Naive thymus-derived CD4-positive, alpha-beta T cell (primary cell): ENCODE results near the gene KIAA0232. TPM values are rescaled to one million over a fixed set of nuclear protein-coding genes. Genes with fewer than 3 reads are reported as not detected.
A peak's percentile ranks its signal among the peaks of the same experiment; 100 is the strongest.

Source experiments
- ATAC-seq: fragments of 150-1000 bp; cut with Tn5 transposase; 2 replicates; pipeline ENCODE4 v1.10.0; 2021; ENCODE audit warnings: mild to moderate bottlenecking, moderate library complexity
- CTCF ChIA-PET: fragments of 350-600 bp; sonication (Branson Sonifier 250); formaldehyde crosslinking; loops from one replicate; lab custom pipeline; 2021; ENCODE audit warnings: antibody characterized with exemption; lab: Charles Lee
- POLR2A ChIA-PET: fragments of 350-600 bp; sonication (Branson Sonifier 250); formaldehyde crosslinking; loops from one replicate; lab custom pipeline; 2021; ENCODE audit warnings: antibody characterized with exemption, inconsistent platforms; lab: Charles Lee
- DNase-seq, 9 donors: peaks; one replicate each; pipeline versions ENCODE4 v3.0.0 to v3.0.0-alpha.2; 2020 to 2022; ENCODE audit warnings: mixed read lengths in 1 of 9
- H3K27ac ChIP-seq: one replicate; pipeline ENCODE4 v1.7.0; 2013; ENCODE audit warnings: mild to moderate bottlenecking, low read depth, low read length, moderate library complexity
- H3K27me3 ChIP-seq, 2 donors: one replicate each; pipeline ENCODE4 v1.7.0; 2013; ENCODE audit warnings: low read length in 2 of 2, mild to moderate bottlenecking in 2 of 2, moderate library complexity in 2 of 2; ENCODE audit not compliant: control insufficient read depth in 2 of 2, insufficient read depth in 2 of 2
- H3K36me3 ChIP-seq, 3 experiments: 1 replicate in 2 of 3; 2 replicates in 1 of 3; pipeline ENCODE4 v1.7.0; 2013; ENCODE audit warnings: low read length in 3 of 3, mild to moderate bottlenecking in 3 of 3, moderate library complexity in 1 of 3; ENCODE audit not compliant: insufficient read depth in 3 of 3, control insufficient read depth in 2 of 3
- H3K4me1 ChIP-seq, 2 donors: one replicate each; pipeline ENCODE4 v1.7.0; 2013; ENCODE audit warnings: low read length in 2 of 2, mild to moderate bottlenecking in 2 of 2, moderate library complexity in 1 of 2; ENCODE audit not compliant: control insufficient read depth in 2 of 2, insufficient read depth in 2 of 2
- H3K4me3 ChIP-seq: 2 replicates; pipeline ENCODE4 v1.7.0; 2013; ENCODE audit warnings: mild to moderate bottlenecking, low read length
- H3K9me3 ChIP-seq, 3 experiments: 1 replicate in 2 of 3; 2 replicates in 1 of 3; pipeline ENCODE4 v1.7.0; 2013; ENCODE audit warnings: low read length in 3 of 3; ENCODE audit not compliant: control insufficient read depth in 2 of 3
- H3K27ac Mint-ChIP-seq, 9 donors: one replicate each; pipeline ENCODE4 v1.8.0; 2020 to 2022; ENCODE audit warnings: mixed read lengths in 9 of 9, mild to moderate bottlenecking in 8 of 9, moderate library complexity in 5 of 9, inconsistent platforms in 2 of 9
- H3K27me3 Mint-ChIP-seq, 5 donors: one replicate each; pipeline ENCODE4 v1.8.0; 2021 to 2022; ENCODE audit warnings: mixed read lengths in 5 of 5, mild to moderate bottlenecking in 1 of 5
- H3K36me3 Mint-ChIP-seq, 5 donors: one replicate each; pipeline ENCODE4 v1.8.0; 2020 to 2022; ENCODE audit warnings: mixed read lengths in 5 of 5, mild to moderate bottlenecking in 3 of 5, inconsistent platforms in 1 of 5
- H3K4me1 Mint-ChIP-seq, 7 donors: one replicate each; pipeline ENCODE4 v1.8.0; 2020 to 2022; ENCODE audit warnings: mixed read lengths in 7 of 7, mild to moderate bottlenecking in 3 of 7, inconsistent platforms in 1 of 7
- H3K4me3 Mint-ChIP-seq, 10 donors: one replicate each; pipeline ENCODE4 v1.8.0; 2020 to 2022; ENCODE audit warnings: mild to moderate bottlenecking in 10 of 10, mixed read lengths in 10 of 10, moderate library complexity in 6 of 10, inconsistent platforms in 2 of 10
- H3K9me3 Mint-ChIP-seq, 11 donors: one replicate each; pipeline ENCODE4 v1.8.0; 2020 to 2022; ENCODE audit warnings: mixed read lengths in 11 of 11, mild to moderate bottlenecking in 4 of 11, inconsistent platforms in 1 of 11, moderate library complexity in 1 of 11
- intact Hi-C, 2 donors: fragments of 100-400 bp; cut with micrococcal nuclease; formaldehyde crosslinking; loops; one replicate each; pipeline ENCODE4 v1.15.1; 2023
- polyA plus RNA-seq, 2 donors: library from polyadenylated mRNA; unstranded; fragments of 300-500 nt; fragmentation: Illumina TruSeq; gene quantifications; one replicate each; pipeline ENCODE4 v1.2.3, GENCODE V29; 2021
- total RNA-seq, 6 experiments: library from RNA in 5 of 6; stranded (reverse) in 5 of 6; gene quantifications; 1 replicate in 5 of 6; 2 replicates in 1 of 6; pipeline ENCODE4 v1.2.3 and lab custom pipeline; 2021 to 2026

KIAA0232 gene
- total and polyA plus RNA-seq, 7 experiments from 2014 or later: 12.0 to 24.2 (median 17.2) TPM

DNA sequence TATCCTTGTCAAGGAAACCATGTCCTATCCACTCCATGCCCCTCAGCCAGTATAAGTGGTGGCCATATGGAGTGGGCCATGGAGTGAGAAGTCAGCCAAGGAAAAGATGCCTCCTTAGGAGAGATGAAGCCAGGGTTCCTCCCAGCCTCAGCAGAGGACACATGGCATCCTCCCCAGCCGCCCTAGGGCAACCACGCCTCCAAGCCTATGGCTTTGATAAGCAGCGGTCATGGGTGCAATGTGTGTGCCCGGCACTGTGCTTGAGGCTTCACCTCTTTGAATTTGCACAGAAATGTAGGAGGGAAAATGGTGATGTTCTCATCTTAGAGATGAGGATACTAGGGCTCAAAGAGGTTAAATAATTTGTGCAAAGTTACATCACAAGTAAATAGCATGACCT, 92.5 kb downstream of the KIAA0232 start:
- Histone ChIP-seq H3K27me3 (no peaks in the 10 kb centered on the region), H3K27ac (no peak overlapping the region), H3K4me1 (no peaks in the 10 kb centered on the region), H3K9me3 (no peaks in the 10 kb centered on the region), H3K4me3 (no peak overlapping the region), H3K36me3 (peaks cover 0 to 68% (median 6%) of the 10 kb centered on the region in 3 experiments)
- intact Hi-C loops: loop anchor here (1.0 to 5.0 kb wide), 11 partner anchors 92 to 623 kb away; partner anchors contain the start of genes BLOC1S4 (in 1 of the 2), KIAA0232 (in 1 of the 2) and MAN2B2 (in 1 of the 2)
- POLR2A ChIA-PET: interaction anchor here (0.6 to 3.1 kb wide), 3 partner anchors 43 to 203 kb away, joined by 3 to 24 read pairs (median 4); no protein-coding TSS in a partner anchor
- Mint-ChIP-seq H3K4me1 (peaks cover 0 to 20% (median 6%) of the 10 kb centered on the region in 7 donors), H3K36me3 (peaks cover 11 to 35% (median 18%) of the 10 kb centered on the region in 5 donors), H3K27me3 (no peaks in the 10 kb centered on the region), H3K27ac (no peak overlapping the region), H3K9me3 (no peaks in the 10 kb centered on the region), H3K4me3 (no peak overlapping the region)
- DNase-seq (no peak), ATAC-seq (no peak)
- CTCF ChIA-PET: interaction anchor here (0.5 to 5.6 kb wide), 7 partner anchors 11 to 233 kb away, joined by 3 to 156 read pairs (median 4); partner anchors contain the start of gene BLOC1S4

DNA sequence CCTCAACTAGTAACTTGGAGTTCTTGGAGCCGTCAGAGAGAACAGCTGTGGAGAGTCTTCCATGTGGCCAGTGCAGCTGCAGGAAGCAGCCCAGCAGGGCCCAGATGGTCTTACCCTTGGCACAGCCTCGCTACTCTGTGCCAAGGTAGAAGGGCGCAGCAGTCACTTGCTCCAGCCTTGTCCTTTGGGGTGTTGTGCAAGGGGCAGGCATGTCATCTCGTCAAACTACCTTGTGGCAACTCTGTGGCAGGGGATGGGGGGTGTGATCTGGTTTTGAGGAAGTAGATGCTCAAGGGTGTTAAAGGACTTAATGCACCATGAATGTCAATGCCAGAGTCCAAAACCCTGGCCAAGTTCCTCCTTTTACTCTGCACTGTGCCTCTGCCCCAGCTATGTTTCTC, 92.9 kb downstream of the KIAA0232 start:
- H3K4me1 Mint-ChIP-seq: peaks cover 0 to 20% (median 6%) of the 10 kb centered on the region in 7 donors
- ATAC-seq (peak; percentile 86), DNase-seq (no peak)
- H3K36me3 ChIP-seq: peaks cover 0 to 72% (median 6%) of the 10 kb centered on the region in 3 experiments
- intact Hi-C loops: loop anchor here (2.0 kb wide), 4 partner anchors 93 to 301 kb away; partner anchors contain the start of genes KIAA0232 (in 1 of the 2) and MAN2B2 (in 1 of the 2)
- no peak overlapping the region for H3K4me3 Mint-ChIP-seq
- H3K27me3 Mint-ChIP-seq: no peaks in the 10 kb centered on the region
- no peak overlapping the region for H3K4me3 ChIP-seq
- ChIA-PET CTCF (interaction anchor here (0.5 to 5.6 kb wide), 5 partner anchors 10 to 201 kb away, joined by 3 to 156 read pairs (median 4); partner anchors contain the start of gene BLOC1S4), POLR2A (interaction anchor here (0.6 kb wide), 1 partner anchor 42 kb away, joined by 4 read pairs; no protein-coding TSS in a partner anchor)
- no peaks in the 10 kb centered on the region for H3K4me1 ChIP-seq
- H3K9me3 Mint-ChIP-seq: no peaks in the 10 kb centered on the region
- H3K27me3 ChIP-seq: no peaks in the 10 kb centered on the region
- H3K27ac ChIP-seq: no peak overlapping the region
- H3K36me3 Mint-ChIP-seq: peaks cover 12 to 37% (median 20%) of the 10 kb centered on the region in 5 donors
- no peak overlapping the region for H3K27ac Mint-ChIP-seq
- H3K9me3 ChIP-seq: no peaks in the 10 kb centered on the region

DNA sequence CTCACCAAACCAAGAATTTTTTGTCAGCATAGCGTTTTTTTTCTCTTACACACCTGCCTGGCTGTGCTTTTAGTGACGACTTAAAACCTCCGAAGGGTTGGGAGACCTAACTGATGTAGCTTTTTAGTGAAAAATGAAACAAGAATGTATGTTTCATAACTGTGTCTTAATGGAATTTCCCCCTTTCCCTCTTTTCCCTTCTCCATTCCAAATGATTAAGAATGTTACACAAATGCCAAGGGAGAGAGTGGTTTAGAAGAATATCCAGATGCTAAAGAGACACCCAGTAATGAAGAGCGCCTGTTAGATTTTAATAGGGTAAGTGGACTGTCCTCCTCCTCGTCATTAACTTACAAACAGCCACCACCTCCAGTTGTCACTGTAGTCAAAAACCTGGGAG, 93.9 kb downstream of the KIAA0232 start:
- no peaks in the 10 kb centered on the region for H3K9me3 Mint-ChIP-seq
- H3K4me3 Mint-ChIP-seq: no peak overlapping the region
- Histone ChIP-seq H3K27ac (no peak overlapping the region), H3K36me3 (peaks cover 0 to 82% (median 6%) of the 10 kb centered on the region in 3 experiments), H3K27me3 (no peaks in the 10 kb centered on the region), H3K4me3 (no peak overlapping the region), H3K4me1 (no peaks in the 10 kb centered on the region), H3K9me3 (no peaks in the 10 kb centered on the region)
- H3K4me1 Mint-ChIP-seq: peaks cover 0 to 20% (median 6%) of the 10 kb centered on the region in 7 donors
- H3K27me3 Mint-ChIP-seq: no peaks in the 10 kb centered on the region
- ATAC-seq (no peak), DNase-seq (no peak)
- intact Hi-C loops: no loop called here
- ChIA-PET POLR2A (interaction anchor here (0.8 kb wide), 1 partner anchor 15 kb away, joined by 3 read pairs; no protein-coding TSS in a partner anchor), CTCF (interaction anchor here (5.6 kb wide), 1 partner anchor 157 kb away, joined by 156 read pairs; the partner anchor contains the start of gene BLOC1S4)
- no peak overlapping the region for H3K27ac Mint-ChIP-seq
- H3K36me3 Mint-ChIP-seq: peaks cover 17 to 45% (median 26%) of the 10 kb centered on the region in 5 donors

- Histone ChIP-seq H3K9me3 (no peaks in the 10 kb centered on the region), H3K4me3 (no peak overlapping the region), H3K27me3 (no peaks in the 10 kb centered on the region), H3K27ac (no peak overlapping the region), H3K4me1 (no peaks in the 10 kb centered on the region), H3K36me3 (peaks cover 5 to 82% (median 10%) of the 10 kb centered on the region in 3 experiments)
- Mint-ChIP-seq H3K4me3 (no peak overlapping the region), H3K27ac (peak overlapping the region in 2 of 9 donors; percentile 23 to 27), H3K36me3 (peaks cover 17 to 47% (median 24%) of the 10 kb centered on the region in 5 donors), H3K27me3 (no peaks in the 10 kb centered on the region), H3K9me3 (no peaks in the 10 kb centered on the region), H3K4me1 (peaks cover 0 to 20% (median 6%) of the 10 kb centered on the region in 7 donors)
- intact Hi-C loops: no loop called here
- DNase-seq (no peak), ATAC-seq (no peak)
- CTCF ChIA-PET: interaction anchor here (5.6 kb wide), 1 partner anchor 158 kb away, joined by 156 read pairs; the partner anchor contains the start of gene BLOC1S4
- POLR2A ChIA-PET: interaction anchor here (0.8 kb wide), 1 partner anchor 15 kb away, joined by 3 read pairs; no protein-coding TSS in a partner anchor
Measured at GRCh38 chr4:6877067-6877466, 94.5 kb downstream of the KIAA0232 start.

DNA sequence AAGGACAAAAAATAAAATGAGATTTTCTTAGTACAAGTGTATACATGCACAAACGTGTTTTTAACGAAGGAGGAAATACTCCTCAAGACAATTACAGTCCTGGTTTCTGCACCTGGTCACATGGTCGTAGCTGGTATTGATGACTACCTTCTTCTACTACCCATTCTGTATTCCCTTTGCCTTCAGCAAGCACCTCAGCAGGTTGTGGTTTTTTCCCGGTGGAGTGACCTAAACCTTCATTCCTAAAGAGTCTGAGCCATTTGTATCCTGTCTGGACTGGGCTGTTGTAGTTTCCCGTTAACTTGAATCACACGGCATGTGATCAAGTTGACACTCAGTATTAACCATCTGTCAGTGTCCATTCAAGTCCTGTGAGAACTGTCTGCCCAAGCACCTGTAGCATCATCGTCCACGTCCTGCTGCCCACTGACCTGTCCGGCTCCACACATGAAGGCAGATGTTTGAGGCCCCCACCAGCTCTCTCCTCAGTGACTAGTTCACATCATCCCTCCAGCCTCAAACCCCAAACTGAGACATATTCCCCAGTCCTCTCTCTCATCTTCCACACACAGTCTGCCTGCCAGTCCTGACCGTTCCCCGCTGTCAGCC, 96.0 kb downstream of the KIAA0232 start:
- Histone ChIP-seq H3K4me3 (no peak overlapping the region), H3K36me3 (peaks cover 5 to 80% (median 10%) of the 10 kb centered on the region in 3 experiments), H3K27me3 (no peaks in the 10 kb centered on the region), H3K4me1 (no peaks in the 10 kb centered on the region), H3K27ac (no peak overlapping the region), H3K9me3 (no peaks in the 10 kb centered on the region)
- Mint-ChIP-seq H3K36me3 (peaks cover 17 to 41% (median 25%) of the 10 kb centered on the region in 5 donors), H3K27me3 (no peaks in the 10 kb centered on the region), H3K27ac (peak overlapping the region in 1 of 9 donors; percentile 46), H3K4me1 (peaks cover 0 to 19% (median 6%) of the 10 kb centered on the region in 7 donors), H3K4me3 (no peak overlapping the region), H3K9me3 (no peaks in the 10 kb centered on the region)
- ATAC-seq (no peak), DNase-seq (no peak)
- ChIA-PET CTCF (no interaction called here), POLR2A (no interaction called here)
- intact Hi-C loops: no loop called here

DNA sequence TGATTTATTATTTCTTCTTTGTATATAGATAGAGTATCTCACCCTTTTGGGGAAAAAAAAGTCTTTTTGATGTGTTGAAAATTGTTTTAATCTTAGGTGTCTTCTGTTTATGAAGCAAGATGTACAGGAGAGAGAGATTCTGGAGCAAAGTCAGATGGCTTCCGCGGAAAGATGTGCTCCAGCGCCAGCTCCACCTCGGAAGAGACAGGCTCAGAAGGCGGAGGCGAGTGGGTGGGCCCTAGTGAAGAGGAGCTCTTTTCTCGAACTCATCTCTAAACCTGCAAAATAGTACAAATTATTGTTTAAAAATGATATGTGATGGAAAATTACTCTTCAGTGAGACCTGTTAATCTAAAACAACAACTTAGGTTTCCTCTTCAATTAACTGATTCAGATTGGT, 98.2 kb downstream of the KIAA0232 start:
- Mint-ChIP-seq H3K4me3 (no peak overlapping the region), H3K27me3 (no peaks in the 10 kb centered on the region), H3K27ac (peak overlapping the region in 2 of 9 donors; percentile 32 to 59), H3K4me1 (peaks cover 0 to 15% (median 8%) of the 10 kb centered on the region in 7 donors), H3K9me3 (no peaks in the 10 kb centered on the region), H3K36me3 (peaks cover 17 to 41% (median 25%) of the 10 kb centered on the region in 5 donors)
- no peak overlapping the region for H3K27ac ChIP-seq
- peaks cover 5 to 68% (median 10%) of the 10 kb centered on the region in 3 experiments for H3K36me3 ChIP-seq
- H3K9me3 ChIP-seq: no peaks in the 10 kb centered on the region
- H3K27me3 ChIP-seq: no peaks in the 10 kb centered on the region
- ChIA-PET CTCF (no interaction called here), POLR2A (no interaction called here)
- ATAC-seq: no peak
- no peak overlapping the region for H3K4me3 ChIP-seq
- intact Hi-C loops: no loop called here
- no peaks in the 10 kb centered on the region for H3K4me1 ChIP-seq
- DNase-seq: no peak
